GM20000 (cell line): ENCODE data around the gene MAMLD1.

Experiments used
- DNase-seq: peaks from one replicate; pipeline ENCODE4 v3.0.0; 2012; ENCODE audit warnings: low spot score
- TF ChIP-seq, protein P1 (sequence below): IDR thresholded peaks from 2 replicates; pipeline ENCODE4 v1.5.1; 2012; ENCODE audit warnings: mild to moderate bottlenecking, control low read depth; ENCODE audit errors: extremely low read depth, missing control alignments

The MAMLD1 gene

DNA sequence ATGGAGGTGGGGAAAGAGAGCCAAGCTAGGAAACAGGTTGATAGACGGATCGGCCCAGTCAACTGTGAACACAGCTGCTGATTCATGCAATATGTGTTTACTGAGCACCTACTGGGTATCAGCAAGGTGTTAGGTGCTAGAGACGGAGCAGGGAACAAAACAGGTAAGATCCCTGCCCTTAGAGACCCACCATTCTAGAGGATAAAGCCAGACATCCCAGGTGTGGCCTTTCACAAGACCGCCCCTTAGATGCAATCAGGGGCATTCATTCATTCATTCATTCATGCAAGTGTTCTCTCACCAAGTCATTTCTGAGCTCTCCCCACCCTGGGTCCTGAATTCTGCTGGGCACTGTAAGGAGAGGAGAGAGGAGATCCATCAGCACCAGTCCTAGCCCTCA, 185.1 kb downstream of the MAMLD1 start:
- TF ChIP-seq, protein P1, sequence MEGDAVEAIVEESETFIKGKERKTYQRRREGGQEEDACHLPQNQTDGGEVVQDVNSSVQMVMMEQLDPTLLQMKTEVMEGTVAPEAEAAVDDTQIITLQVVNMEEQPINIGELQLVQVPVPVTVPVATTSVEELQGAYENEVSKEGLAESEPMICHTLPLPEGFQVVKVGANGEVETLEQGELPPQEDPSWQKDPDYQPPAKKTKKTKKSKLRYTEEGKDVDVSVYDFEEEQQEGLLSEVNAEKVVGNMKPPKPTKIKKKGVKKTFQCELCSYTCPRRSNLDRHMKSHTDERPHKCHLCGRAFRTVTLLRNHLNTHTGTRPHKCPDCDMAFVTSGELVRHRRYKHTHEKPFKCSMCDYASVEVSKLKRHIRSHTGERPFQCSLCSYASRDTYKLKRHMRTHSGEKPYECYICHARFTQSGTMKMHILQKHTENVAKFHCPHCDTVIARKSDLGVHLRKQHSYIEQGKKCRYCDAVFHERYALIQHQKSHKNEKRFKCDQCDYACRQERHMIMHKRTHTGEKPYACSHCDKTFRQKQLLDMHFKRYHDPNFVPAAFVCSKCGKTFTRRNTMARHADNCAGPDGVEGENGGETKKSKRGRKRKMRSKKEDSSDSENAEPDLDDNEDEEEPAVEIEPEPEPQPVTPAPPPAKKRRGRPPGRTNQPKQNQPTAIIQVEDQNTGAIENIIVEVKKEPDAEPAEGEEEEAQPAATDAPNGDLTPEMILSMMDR: no peak
- no peak for DNase-seq

DNA sequence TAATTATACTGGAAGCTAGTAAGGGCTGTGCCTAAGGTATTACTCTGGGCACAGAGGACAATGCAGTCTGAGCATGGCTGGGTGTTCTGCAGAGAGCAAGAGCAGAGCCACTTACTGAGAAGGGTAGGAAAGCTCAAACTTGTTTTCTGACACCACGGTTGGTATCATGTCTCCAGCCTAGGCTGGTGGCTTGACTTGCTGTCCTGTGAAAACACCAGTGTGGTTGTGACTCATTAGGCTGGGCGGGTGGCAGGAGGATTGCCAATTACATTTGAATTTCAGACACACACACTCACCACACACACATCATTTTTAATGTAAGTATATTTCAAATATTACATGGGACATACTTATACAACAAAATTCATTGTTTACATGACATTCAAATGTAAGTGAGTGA, 185.6 kb downstream of the MAMLD1 start:
- TF ChIP-seq, protein P1: no peak
- DNase-seq: no peak

DNA sequence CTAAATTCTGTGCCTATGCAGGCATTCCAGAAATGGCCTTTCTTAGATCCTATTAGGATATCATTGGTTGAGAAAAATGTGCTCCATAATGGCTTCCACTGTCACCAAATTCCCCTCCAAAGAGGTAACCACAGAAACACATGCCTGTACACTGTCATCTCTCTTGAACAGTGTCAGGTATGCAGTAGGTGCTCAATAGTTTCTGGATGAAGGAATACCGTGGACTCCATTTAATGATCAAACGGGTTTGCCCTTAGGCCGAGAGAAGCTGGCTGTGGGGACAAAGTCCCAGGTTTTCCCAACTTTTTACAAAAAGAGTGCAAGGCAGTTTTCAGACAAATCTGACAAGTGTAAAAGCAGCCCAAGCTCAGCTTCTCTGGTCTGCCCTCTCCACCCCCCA, 188.8 kb downstream of the MAMLD1 start:
- TF ChIP-seq, protein P1: no peak
- DNase-seq: no peak

DNA sequence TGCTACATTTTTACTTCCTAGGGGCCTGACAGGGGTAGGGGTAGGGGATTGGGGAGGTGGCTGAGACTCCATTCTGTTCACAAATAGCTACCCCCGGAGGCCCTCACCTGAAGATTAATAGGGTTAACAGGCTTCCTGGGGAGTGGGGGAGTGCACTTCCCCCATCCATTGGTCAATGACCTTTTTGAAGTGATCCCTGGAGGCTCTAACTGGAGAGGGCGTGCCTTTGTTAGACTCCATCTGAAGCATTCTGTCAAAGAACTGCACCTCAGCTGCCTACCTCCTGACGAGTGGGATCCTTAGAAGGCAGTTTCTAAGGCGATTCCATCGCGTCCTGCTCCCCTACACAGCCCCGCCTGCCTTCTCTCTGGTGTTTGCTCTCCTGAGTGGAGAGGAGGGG, 195.3 kb downstream of the MAMLD1 start:
- TF ChIP-seq, protein P1: no peak
- no peak for DNase-seq
